Activated CD4-positive, CD25-positive, alpha-beta regulatory T cell (primary cell): ENCODE data around the gene TYW1.
"Not testable (repeated sequence)": the region's sequence is repeated elsewhere in the genome, so short reads cannot be mapped to it uniquely, and the experiment has no call there.

ENCODE experiments used
- DNase-seq, 4 experiments: peaks; one replicate each; lab custom pipeline; 2025; lab: John Stamatoyannopoulos, UW

Gene TYW1

DNA sequence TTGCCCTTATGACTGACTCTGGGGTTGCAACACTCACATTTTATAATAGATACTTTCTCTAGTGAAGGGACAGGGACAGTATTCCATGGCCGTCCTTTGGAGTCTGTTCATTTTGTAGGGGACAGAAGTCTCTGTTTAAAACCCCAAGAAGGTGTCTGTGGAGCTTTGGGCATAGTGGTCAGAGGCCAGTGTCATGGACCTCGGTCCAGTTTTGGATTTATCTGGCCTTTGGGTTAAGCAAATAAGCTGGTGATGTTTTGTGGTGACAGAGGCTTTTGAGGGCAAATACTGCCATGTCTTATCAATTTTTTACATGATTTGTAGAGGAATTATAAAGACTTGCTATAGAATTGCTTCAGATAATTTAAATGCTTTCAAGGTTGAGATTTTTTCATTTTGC lies 50.2 kb downstream of the TYW1 start:
- DNase-seq, result not testable (repeated sequence)

DNA sequence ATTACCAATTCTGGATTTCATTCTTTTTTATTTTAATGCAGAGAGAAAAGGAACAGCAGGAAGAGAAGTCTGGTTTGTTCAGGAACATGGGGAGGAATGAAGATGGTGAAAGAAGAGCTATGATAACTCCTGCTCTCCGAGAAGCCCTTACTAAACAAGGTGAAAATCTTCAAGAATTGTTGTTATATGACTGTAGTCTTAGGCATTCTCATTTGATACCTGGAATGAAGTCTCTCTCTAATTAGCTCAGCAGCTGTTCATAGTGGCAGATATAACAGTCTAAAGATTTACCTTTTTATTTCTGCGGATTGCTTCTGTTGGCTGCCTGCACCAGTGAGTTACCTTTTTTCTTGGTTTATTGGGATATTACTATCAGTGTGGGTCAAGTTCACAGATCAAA lies 53.3 kb downstream of the TYW1 start:
- DNase-seq, result not testable (repeated sequence)

DNA sequence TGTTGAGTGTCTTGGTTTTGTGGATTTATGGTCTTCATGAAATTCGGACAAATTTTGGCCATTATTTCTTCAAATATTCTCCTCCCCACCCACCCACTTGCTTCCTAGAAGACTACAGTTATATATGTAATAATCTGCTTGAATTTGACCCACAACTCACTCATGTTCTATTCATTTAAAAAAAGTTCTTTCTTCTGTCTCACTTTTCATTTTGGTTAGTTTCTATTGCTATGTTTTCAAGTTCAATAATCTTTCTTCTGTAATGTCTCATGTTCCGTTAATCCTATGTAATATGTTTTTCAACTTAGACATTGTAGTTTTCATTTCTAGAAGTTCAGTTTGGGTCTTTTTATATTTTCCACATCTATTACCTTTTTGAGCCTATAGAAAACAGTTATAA lies 55.5 kb downstream of the TYW1 start:
- DNase-seq, result not testable (repeated sequence)

DNA sequence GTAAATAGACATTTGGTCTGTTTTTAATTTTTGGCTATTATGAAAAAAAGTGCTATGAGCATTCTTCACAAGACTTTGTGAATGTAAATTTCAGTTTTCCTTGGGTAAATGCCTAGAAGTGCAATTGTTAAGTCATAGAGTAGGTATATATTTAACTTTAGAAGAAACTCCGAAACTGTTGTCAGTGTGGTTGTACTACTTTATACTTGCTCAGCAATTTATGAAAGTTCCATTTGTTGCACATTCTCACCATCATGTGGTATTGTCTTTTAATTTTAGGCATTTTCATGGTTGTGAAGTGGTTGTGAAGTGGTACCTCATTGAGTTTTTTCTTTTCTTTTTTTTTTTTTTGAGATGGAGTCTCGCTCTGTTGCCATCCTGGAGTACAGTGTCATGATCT lies 60.0 kb downstream of the TYW1 start:
- no peak for DNase-seq

DNA sequence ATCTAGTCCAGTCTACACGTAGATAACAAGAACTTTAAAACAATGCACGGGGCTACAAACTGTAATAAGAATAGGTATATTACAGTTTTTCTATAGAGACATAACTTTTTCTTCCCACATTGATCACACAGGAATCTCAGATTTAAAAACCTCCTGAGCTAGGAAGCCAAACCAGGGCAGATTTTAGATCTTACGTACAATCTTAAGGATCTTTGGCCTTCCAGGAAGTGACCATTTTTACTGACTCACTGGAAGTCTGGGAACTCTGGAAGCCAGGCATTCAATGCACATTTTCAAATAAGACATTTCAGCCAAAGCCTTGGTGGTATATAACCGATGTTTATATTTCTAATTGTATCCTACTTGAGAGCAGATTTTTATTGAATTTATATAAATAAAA lies 64.7 kb downstream of the TYW1 start:
- not testable (repeated sequence) for DNase-seq

DNA sequence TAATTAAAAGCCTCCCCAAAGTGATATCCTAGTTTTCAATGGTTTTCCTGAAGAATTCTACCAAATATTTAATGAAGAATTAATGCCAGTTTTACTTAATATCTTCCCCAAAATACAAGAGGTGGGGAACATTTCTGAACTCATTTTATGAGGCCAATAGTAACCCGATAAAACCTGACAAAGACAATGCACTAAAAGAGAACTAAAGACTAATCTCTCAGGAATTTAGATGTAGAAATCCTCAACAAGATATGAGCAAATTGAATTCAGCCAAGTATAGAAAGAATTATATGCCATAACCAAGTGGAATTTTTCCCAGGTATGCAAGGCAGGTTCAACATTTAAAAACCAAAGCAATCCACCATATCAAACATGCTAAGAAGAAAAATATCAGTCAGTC lies 66.2 kb downstream of the TYW1 start:
- not testable (repeated sequence) for DNase-seq

DNA sequence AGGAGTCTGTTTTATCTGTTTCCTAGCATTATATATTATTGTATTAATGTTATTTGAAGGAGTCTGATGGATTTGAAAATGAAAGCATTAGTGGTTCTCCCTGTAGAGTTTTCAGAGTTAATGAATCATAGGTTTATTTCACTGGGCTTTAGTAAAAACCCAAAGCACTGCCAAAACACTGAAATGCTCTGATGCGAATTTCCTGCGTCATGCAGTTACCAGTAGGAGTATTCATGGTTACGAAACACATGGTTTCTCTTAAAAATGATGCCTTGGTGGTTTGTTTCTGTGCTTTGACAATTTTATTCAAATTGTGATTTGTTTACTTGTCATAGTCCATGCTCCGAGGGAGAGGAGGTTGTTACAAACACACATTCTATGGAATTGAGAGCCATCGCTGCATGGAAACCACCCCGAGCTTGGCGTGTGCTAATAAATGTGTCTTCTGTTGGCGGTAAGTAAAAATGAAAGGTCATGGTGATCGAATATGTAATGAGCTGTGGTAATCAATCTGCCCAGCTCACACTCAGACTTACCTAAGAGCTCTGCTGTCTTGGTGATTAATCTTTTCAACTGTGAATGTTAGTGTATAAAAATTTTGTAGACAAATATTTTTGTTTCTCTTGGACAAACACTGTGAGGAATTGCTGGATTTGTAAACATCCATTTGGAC lies 70.5 kb downstream of the TYW1 start:
- DNase-seq, result not testable (repeated sequence)

DNA sequence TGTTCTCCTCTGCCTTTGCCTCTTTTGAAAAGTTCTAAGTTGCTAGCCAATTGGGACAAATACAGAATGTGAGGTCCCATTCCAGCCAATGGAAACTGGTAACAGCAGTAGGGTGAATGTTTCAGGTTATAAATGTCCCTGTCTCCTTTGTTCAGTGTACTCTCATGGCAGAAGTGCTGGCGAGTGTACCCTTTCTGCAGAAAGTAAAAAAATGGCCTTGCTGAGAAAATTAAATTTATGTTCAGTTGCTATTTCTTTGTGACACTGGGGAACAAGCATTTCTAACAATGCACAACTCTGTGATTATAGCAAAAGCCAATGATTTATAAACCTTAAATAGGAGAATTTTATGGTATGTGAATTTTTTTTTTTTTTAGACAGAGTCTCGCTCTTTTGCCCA lies 79.5 kb downstream of the TYW1 start:
- not testable (repeated sequence) for DNase-seq

DNA sequence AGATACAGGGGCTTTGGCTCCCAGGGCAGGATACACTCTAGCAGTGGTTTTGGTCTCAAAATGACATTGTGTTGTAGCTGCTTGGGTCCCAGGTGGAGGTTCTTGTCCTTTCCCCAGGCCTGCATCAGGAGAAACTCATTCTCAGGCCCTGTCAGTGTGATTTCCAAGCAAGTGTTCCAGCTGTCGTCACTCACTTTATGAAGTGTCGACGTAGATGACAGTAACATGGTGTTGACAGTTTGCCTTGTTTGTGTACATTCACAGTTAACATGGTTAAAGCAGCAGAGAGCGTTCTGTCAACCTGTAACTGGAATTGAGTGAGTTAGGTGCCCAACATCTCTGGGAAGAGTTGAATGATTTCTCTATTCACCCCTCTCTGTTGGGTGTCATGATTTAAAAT lies 86.2 kb downstream of the TYW1 start:
- not testable (repeated sequence) for DNase-seq

DNA sequence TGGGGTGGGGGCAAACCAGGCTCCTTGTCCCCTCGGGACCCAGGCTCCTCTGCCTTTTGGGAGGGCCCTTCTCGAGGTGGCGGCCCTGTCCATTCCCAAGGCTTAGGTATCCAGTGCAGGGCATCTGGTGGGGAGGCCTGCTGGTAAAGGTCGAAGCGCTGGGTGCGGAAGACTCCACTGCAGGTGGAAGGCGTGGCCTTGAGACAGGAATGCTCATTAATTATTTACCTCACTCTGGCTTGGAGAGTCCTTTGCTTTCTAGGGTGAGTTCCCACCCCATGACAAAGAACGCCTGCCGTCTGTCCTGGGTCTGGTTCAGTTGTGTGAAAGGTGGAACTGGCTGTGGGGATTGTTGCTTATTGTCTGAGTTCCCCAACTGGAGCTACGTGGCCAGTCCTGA lies 92.6 kb downstream of the TYW1 start:
- DNase-seq, result not testable (repeated sequence)

DNA sequence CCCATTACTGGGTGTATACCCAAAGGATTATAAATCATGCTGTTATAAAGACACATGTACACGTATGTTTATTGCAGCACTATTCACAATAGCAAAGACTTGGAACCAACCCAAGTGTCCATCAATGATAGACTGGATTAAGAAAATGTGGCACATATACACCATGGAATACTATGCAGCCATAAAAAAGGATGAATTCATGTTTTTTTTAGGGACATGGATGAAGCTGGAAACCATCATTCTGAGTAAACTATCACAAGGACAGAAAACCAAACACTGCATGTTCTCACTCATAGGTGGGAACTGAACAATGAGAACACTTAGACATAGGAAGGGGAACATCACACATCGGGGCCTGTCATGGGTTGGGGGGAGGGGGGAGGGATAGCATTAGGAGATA lies 94.4 kb downstream of the TYW1 start:
- not testable (repeated sequence) for DNase-seq

DNA sequence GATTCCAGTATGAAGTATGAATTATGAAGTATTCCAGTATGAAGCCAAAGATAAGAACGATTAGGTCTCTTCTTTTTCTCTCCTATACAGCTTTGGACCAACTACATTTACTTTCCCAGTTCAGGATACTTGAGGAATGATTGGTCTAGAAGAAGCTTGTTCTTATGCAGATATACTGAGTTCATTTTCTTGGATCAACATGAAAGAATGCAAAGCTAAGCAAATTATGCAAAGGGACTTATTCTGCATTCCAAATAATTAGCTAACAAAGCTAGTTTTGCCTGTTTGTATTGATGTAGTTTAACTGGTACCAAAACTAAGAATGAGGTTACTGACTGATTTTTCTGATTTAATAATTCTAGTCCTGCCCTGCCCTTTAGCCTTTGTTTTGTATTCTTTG lies 101.4 kb downstream of the TYW1 start:
- not testable (repeated sequence) for DNase-seq

DNA sequence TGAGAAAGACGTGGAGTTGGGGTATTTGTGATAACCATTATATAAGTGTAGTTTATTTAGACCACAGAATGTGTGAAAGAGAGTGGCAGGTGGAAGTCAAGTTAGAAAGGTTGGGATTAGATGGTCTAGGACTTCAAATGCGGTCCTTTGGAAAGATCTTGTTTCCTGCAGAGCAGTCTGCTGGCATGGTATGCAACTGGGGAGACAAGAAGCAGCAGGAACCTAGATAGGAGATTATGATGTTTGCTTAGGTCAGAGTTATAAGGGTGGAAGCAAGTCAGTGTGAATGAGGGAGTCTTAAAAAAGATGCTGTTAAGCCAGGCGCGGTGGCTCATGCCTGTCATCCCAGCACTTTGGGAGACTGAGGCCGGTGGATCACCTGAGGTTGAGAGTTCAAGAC lies 102.8 kb downstream of the TYW1 start:
- DNase-seq, result not testable (repeated sequence)

DNA sequence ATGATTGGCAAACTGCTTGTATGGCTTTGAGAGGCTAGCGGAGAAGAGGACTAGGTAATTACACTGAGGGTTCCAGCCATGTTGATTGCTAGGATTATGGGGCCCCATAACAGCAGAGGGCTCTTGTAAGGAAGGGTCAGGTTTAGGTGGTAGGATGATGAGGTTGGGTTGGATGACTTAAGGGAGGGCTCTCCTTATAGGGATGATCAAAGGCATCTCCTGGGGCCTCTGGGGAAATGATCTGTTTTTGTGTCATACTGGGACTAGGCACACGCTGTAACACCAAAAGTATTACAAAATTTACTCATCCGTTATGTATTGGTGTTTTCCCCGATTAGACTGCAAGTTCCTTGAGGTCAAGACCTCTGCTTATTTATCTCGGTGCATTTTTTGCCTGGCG lies 103.4 kb downstream of the TYW1 start:
- not testable (repeated sequence) for DNase-seq

DNA sequence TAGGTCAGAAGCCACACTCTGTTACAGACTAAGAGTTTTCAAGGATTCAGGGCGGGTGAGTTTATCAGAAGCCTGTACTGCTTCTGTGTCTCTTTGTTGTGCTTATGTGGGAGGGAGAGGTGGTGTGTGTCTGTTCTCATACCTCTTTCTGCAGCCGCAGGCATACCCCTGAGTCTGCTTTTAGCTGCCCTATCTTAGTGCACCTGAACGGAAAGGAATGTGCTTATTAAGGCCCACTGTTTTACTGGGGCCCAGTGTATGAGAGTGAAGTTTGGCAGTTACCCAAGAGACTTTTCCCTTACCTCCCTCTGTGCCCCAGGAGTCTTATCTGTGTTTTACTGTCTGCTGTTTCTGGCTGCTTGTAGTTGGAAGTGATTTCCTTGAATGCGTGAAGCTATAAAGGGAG lies 104.3 kb downstream of the TYW1 start:
- no peak for DNase-seq

DNA sequence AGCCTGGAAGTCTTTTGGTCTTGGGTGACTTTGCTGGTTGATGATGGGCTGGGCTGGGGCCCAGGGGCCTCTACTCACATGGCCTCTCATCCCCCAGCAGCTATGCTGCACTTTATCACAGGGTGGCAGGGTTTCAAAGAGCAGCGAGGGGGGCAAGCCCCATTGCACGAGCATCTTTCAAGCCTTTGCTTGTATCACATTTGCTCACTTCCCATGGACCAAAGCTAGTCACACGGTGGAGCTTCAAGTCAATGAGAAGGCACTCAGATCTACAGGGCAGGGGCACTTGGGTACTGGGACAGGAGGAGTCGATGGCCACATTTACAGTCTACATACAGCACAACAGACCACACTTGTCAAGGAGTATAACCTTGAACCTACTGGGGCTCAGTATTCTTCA lies 108.3 kb downstream of the TYW1 start:
- not testable (repeated sequence) for DNase-seq

DNA sequence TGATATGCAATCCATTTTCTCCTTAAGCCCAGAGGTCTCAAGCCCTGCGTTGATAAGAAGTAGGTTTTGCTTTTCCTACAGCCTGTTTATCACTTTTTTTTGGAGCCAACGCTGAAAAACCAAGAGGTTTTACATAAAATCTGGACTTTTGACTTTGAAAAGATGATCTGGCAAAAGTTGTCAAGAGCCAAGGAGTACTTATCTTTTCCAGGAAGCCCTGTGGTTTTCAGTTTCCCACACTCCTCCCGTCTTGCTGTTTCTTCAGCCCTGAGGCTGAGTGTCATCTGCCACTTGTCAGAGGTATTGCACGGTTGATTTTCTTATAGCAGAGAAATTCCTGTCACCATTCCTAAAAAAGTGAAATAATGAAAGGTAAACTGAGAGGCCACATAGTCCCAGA lies 108.7 kb downstream of the TYW1 start:
- no peak for DNase-seq

DNA sequence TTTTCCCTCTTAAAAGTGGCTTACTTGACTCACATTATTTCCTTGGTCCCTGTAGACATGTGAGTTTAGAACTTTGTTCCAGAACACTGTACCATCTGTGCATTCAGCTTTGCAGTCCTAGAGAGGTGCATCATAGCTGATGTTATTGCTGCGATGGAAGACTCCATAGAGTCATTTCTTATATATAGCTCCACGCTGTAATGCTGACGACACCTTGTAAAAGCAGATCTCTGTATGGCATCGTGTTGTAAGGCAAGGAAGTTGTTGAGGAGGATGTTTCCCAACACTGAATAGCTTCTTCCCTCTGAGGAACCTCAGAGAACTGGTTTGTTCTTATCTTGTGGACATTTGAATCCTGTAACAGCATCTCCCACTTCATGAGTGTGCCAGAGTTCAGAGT lies 109.6 kb downstream of the TYW1 start:
- DNase-seq, result not testable (repeated sequence)

DNA sequence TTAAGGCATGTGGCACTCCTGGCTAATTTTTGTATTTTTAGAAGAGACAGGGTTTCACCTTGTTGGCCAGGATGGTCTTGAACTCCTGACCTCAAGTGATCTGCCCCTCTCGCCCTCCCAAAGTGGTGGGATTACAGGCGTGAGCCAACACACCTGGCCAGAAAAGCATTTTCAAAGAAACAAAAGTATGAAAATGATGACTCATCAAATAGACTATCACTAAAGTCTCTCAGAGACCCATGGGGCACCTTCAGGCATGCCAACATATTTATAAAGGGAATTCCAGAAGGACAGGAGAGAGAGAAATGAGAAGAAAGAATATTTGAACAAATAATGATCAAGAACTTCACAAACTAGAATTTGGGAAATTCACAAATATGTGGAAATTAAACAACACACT lies 114.7 kb downstream of the TYW1 start:
- DNase-seq, result not testable (repeated sequence)

DNA sequence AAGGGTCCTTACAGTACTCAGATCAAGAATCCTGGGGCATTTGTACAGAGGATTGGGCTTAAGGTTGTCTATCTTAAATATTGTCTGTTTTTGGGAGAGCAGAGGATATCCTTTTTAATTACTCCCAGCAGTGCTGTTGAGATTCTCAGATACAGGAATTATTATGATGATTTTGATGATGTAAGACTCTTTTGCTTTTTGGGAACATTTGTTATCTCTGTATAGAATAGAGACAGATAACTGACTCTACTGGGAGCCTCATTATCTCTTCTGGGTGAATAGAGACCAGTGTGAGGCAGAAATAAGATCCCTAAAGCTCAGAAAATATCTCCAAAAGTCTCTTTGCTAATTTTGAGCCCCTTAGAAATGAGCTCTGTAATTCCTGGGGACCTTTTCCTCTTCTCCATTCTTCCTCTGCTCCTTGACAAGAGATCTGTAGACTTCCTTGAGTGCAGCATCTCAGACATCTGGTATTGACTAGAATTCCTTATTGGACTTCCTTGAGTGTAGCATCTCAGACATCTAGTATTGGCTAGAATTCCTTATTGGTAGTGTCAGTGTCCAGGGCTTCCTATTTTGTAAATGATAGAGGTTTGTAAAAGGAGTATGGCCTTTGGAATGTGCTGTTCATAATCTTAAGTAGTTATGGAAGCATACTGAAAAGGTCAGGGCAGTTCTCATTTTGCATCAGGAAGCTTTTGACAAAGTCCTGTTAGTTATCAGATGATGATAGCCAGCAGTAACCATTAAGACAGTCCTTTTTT lies 118.0 kb downstream of the TYW1 start:
- not testable (repeated sequence) for DNase-seq

DNA sequence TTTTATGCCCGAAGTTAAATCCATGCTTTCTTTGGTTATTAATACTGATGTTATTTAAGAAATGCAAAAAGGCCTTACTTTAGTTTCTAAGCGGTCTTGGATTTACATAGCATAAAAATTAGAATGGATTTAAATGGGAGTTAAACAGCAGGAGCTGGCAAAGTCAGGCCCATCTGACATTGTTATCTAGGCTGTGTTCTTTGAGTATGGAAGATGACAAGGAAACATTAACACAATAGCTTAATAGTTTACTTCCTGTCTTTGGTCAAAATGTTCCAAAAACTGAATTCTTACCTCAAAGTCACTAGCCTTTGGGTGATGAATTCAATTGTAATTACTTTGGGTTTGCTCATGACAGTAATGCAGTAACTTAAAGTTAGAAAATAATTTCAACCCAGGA lies 123.9 kb downstream of the TYW1 start:
- not testable (repeated sequence) for DNase-seq

DNA sequence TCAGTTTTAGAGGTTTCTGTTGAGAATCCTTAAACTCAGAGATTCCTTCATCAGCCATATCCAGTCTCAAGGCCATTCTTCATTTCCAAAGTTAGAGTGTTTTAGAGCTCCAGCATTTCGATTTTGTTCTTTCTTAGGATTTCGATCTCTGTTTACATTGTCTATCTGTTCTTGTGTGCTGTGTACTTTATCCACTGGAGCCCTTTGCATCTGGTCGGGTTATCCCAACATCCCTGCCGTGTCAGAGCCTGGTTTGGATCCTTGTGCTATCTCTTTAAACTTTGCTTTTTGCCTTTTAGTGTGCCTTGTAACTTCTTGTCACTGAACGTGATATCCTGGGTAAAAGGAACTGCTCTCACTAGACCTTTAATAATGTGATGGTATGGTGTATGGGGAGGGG lies 131.6 kb downstream of the TYW1 start:
- not testable (repeated sequence) for DNase-seq

DNA sequence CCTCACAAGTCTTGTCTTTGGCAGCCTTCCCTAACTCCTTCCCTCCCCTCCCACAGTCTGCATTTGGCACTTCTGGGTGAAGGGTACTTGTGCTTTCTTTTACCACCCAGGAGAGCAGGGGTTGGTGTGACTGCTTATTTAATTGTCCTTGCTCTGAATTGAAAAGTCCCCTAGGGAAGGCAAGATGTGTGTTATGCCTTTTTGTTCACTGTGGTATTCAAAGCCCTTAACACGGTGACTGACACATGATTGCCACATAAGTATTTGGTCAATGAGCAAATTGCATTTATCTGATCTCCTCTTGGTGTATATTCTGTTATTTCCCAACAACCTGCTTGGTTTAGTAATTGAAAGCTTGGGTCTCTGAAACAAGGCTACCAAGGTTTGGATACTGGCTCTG lies 134.1 kb downstream of the TYW1 start:
- DNase-seq, result not testable (repeated sequence)

DNA sequence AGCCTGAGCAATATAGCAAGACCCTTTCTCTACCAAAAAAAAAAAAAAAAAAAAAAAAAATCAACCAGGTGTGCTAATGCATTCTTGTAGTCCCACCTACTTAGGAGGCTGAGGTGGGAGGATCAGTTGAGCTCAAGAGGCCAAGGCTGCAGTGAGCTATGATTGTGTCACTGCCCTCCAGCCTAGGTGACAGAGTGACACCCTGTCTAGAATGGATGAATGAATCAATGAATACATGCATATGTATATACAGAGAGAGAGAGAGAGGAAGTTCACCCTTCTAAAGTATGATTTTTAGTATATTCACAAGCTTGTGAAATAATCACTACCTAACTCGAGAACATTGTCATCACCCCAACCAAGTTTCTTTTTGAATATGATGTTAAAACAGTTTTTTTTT lies 138.3 kb downstream of the TYW1 start:
- not testable (repeated sequence) for DNase-seq
